HCT116 (cell line): ENCODE measurements around the gene KIF5C. TPM values are rescaled to one million over a fixed set of nuclear protein-coding genes. Genes with fewer than 3 reads are reported as not detected.

Source experiments
- ATAC-seq: fragments of 200-7000 bp; cut with Tn5 transposase; 2 replicates; pipeline ENCODE4 v1.9.1; 2020; ENCODE audit warnings: mild to moderate bottlenecking, moderate library complexity
- BruUV-seq: library from RNA; stranded (reverse); fragments of 400-500 nt; replicated peaks from 2 replicates; lab custom pipeline; 2021; lab: Mats Ljungman, UMichigan
- CTCF ChIA-PET: fragments of 300-600 bp; sonication (Branson Sonifier 250); formaldehyde crosslinking; loops from one replicate; lab custom pipeline; 2021; ENCODE audit warnings: antibody characterized with exemption; lab: Charles Lee
- POLR2A ChIA-PET: fragments of 300-600, 350-600 bp; sonication (Branson Sonifier 250); formaldehyde crosslinking; loops from one replicate; lab custom pipeline; 2021; ENCODE audit warnings: antibody characterized with exemption; lab: Charles Lee
- RAD21 ChIA-PET, 2 experiments: fragments of 300-600 bp; sonication (Branson Sonifier 250); formaldehyde crosslinking; loops; one replicate each; lab custom pipeline; 2023; ENCODE audit warnings: low total read pairs in 2 of 2; ENCODE audit not compliant: uncharacterized antibody in 2 of 2, unreplicated experiment in 2 of 2, low non-redundant PET in 1 of 2; lab: Charles Lee
- DNase-seq: peaks from one replicate; pipeline ENCODE4 v3.0.0-alpha.2; 2010; ENCODE audit warnings: low read depth, low spot score
- H2AFZ ChIP-seq: fragments of 200-600 bp; shearing (Covaris generic), sonication (generic); 2 replicates; pipeline ENCODE4 v1.6.1; 2017; ENCODE audit warnings: low read depth, mixed run types, mixed read lengths, antibody characterized with exemption, low read length; ENCODE audit not compliant: poor library complexity, severe bottlenecking
- H3K27ac ChIP-seq: 2 replicates; pipeline ENCODE4 v1.5.1; 2012; ENCODE audit warnings: low read depth, low read length
- H3K27me3 ChIP-seq: fragments of 200-600 bp; sonication (generic); 2 replicates; pipeline ENCODE4 v1.6.1; 2016; ENCODE audit warnings: mixed run types, low read length, mixed read lengths; ENCODE audit not compliant: insufficient read depth
- H3K36me3 ChIP-seq, 2 experiments: fragments of 200-500 bp in 1 of 2; fragments of 200-600 bp in 1 of 2; sonication (Bioruptor generic) in 1 of 2; sonication (generic) in 1 of 2; 2 replicates each; pipeline versions ENCODE4 v1.5.1 to v1.6.1; 2014 to 2016; ENCODE audit warnings: low read length in 2 of 2, inconsistent platforms in 1 of 2, mixed read lengths in 1 of 2, mixed run types in 1 of 2; ENCODE audit not compliant: insufficient read depth in 2 of 2, control insufficient read depth in 1 of 2
- H3K4me1 ChIP-seq, 2 experiments: fragments of 200-600 bp in 1 of 2; sonication (generic) in 1 of 2; 2 replicates each; pipeline versions ENCODE4 v1.5.1 to v1.6.1; 2012 to 2017; ENCODE audit warnings: low read length in 2 of 2, inconsistent platforms in 1 of 2, mild to moderate bottlenecking in 1 of 2, mixed read lengths in 1 of 2, mixed run types in 1 of 2, moderate library complexity in 1 of 2; ENCODE audit not compliant: insufficient read depth in 2 of 2, control insufficient read depth in 1 of 2
- H3K4me2 ChIP-seq: fragments of 200-600 bp; sonication (generic); 2 replicates; pipeline ENCODE4 v1.6.1; 2017; ENCODE audit warnings: mixed run types, low read length, mixed read lengths
- H3K4me3 ChIP-seq, 2 experiments: fragments of 200-600 bp in 1 of 2; sonication (generic) in 1 of 2; replicated peaks in 1 of 2; 2 replicates each; pipeline ENCODE4 v1.5.1; 2011 to 2016; ENCODE audit warnings: low read length in 2 of 2, control low read depth in 1 of 2, low read depth in 1 of 2, mild to moderate bottlenecking in 1 of 2, mixed read lengths in 1 of 2, mixed run types in 1 of 2
- H3K79me2 ChIP-seq: fragments of 200-600 bp; sonication (generic); 2 replicates; pipeline ENCODE4 v1.6.1; 2017; ENCODE audit warnings: mild to moderate bottlenecking, mixed run types, low read length, moderate library complexity, mixed read lengths; ENCODE audit not compliant: insufficient read depth
- H3K9ac ChIP-seq: fragments of 200-600 bp; sonication (generic); 2 replicates; pipeline ENCODE4 v1.6.1; 2016; ENCODE audit warnings: low read length, mixed read lengths
- H3K9me2 ChIP-seq: fragments of 200-600 bp; sonication (generic), shearing (Covaris generic); 2 replicates; pipeline ENCODE4 v1.6.1; 2017; ENCODE audit warnings: mixed run types, mild to moderate bottlenecking, moderate library complexity; ENCODE audit not compliant: insufficient read depth
- H3K9me3 ChIP-seq, 2 experiments: fragments of 200-500 bp in 1 of 2; fragments of 200-600 bp in 1 of 2; sonication (Bioruptor generic) in 1 of 2; sonication (generic) in 1 of 2; 2 replicates each; pipeline ENCODE4 v1.6.1; 2014 to 2017; ENCODE audit warnings: low read length in 2 of 2, mixed read lengths in 2 of 2, inconsistent platforms in 1 of 2, low read depth in 1 of 2, mild to moderate bottlenecking in 1 of 2, mixed run types in 1 of 2, moderate library complexity in 1 of 2; ENCODE audit not compliant: control insufficient read depth in 1 of 2, insufficient read depth in 1 of 2
- H4K20me1 ChIP-seq: fragments of 200-600 bp; sonication (generic), shearing (Covaris generic); 2 replicates; pipeline ENCODE4 v1.6.1; 2017; ENCODE audit warnings: mixed run types, mild to moderate bottlenecking, moderate library complexity; ENCODE audit not compliant: insufficient read depth
- ATF3 ChIP-seq: IDR thresholded peaks from 2 replicates; pipeline ENCODE4 v1.6.1; 2012
- CBX3 ChIP-seq: IDR thresholded peaks from 2 replicates; pipeline ENCODE4 v1.6.1; 2012; ENCODE audit warnings: low read depth
- CEBPB ChIP-seq: IDR thresholded peaks from 2 replicates; pipeline ENCODE4 v1.6.1; 2012; ENCODE audit warnings: low read depth
- CTCF ChIP-seq, 3 experiments: fragments of 200-600 bp in 1 of 3; sonication (generic) in 1 of 3; IDR thresholded peaks in 2 of 3; conservative IDR thresholded peaks in 1 of 3; 2 replicates each; pipeline ENCODE4 v1.5.1; 2012 to 2017; ENCODE audit warnings: low read depth in 2 of 3, low read length in 2 of 3, antibody characterized with exemption in 1 of 3, borderline replicate concordance in 1 of 3, control low read depth in 1 of 3, mild to moderate bottlenecking in 1 of 3, mixed read lengths in 1 of 3, mixed run types in 1 of 3, moderate library complexity in 1 of 3; ENCODE audit not compliant: insufficient read depth in 1 of 3
- FOSL1 ChIP-seq: IDR thresholded peaks from 2 replicates; pipeline ENCODE4 v1.6.1; 2012; ENCODE audit warnings: low read depth
- JUND ChIP-seq: IDR thresholded peaks from 2 replicates; pipeline ENCODE4 v1.6.1; 2012
- POLR2A ChIP-seq: IDR thresholded peaks from 2 replicates; pipeline ENCODE4 v1.7.0; 2011; ENCODE audit warnings: borderline replicate concordance; ENCODE audit not compliant: insufficient read depth, insufficient read length; ENCODE audit errors: extremely low read depth
- POLR2AphosphoS5 ChIP-seq: IDR thresholded peaks from 2 replicates; pipeline ENCODE4 v1.6.1; 2011; ENCODE audit warnings: mild to moderate bottlenecking, low read depth, low read length, moderate library complexity
- REST ChIP-seq: IDR thresholded peaks from 2 replicates; pipeline ENCODE4 v1.6.1; 2012; ENCODE audit warnings: low read depth
- SIN3A ChIP-seq: IDR thresholded peaks from 2 replicates; pipeline ENCODE4 v1.6.1; 2012; ENCODE audit warnings: low read depth
- SP1 ChIP-seq: IDR thresholded peaks from 2 replicates; pipeline ENCODE4 v1.6.1; 2012; ENCODE audit warnings: low read depth
- SRF ChIP-seq: IDR thresholded peaks from 2 replicates; pipeline ENCODE4 v1.6.1; 2012; ENCODE audit warnings: low read depth
- TCF7L2 ChIP-seq: IDR thresholded peaks from 2 replicates; pipeline ENCODE4 v1.7.0; 2011; ENCODE audit warnings: borderline replicate concordance, inconsistent platforms; ENCODE audit not compliant: insufficient read depth, insufficient read length; ENCODE audit errors: extremely low read depth
- ZBTB33 ChIP-seq: IDR thresholded peaks from 2 replicates; pipeline ENCODE4 v1.6.1; 2011; ENCODE audit warnings: mild to moderate bottlenecking, low read length, moderate library complexity; ENCODE audit not compliant: insufficient replicate concordance; ENCODE audit errors: extremely low read depth
- intact Hi-C: fragments of 100-400 bp; cut with micrococcal nuclease; formaldehyde crosslinking; loops from 2 replicates; pipeline ENCODE4 v1.10.0; 2022
- total RNA-seq: library from RNA; stranded (reverse); gene quantifications from one replicate; pipeline ENCODE4 v1.2.1, GENCODE V29; 2021; ENCODE audit not compliant: unreplicated experiment

KIF5C gene
- total RNA-seq, 1 experiment from 2014 or later, result 6.5 TPM

GRCh38 chr2:149001496-149001895 is 126.5 kb downstream of the KIF5C start:
- no peaks in the 10 kb centered on the region for H3K79me2 ChIP-seq
- TF ChIP-seq REST, result no peak
- TF ChIP-seq SIN3A, result no peak
- no peak for TF ChIP-seq CTCF (IDR thresholded peaks at IDR 0.05 in 2 of 3, conservative IDR thresholded peaks at IDR 0.05 in 1 of 3; ENCODE audit: borderline replicate concordance in 1 of 3, insufficient read depth in 1 of 3, low read depth in 2 of 3, low read length in 2 of 3)
- no peak for TF ChIP-seq TCF7L2
- TF ChIP-seq ATF3, result no peak
- TF ChIP-seq JUND, result no peak
- no peak for TF ChIP-seq SRF
- no peak for TF ChIP-seq CBX3
- TF ChIP-seq POLR2A, result no peak
- TF ChIP-seq SP1, result no peak
- no peak for TF ChIP-seq FOSL1
- no peak for TF ChIP-seq CEBPB
- TF ChIP-seq ZBTB33, result no peak
- TF ChIP-seq POLR2AphosphoS5, result no peak
- H3K27me3 ChIP-seq, result no peaks in the 10 kb centered on the region
- ATAC-seq (no peak), DNase-seq (no peak)
- no peaks in the 10 kb centered on the region for H3K9me2 ChIP-seq
- H3K9me3 ChIP-seq, result no peaks in the 10 kb centered on the region
- CTCF ChIA-PET, result no interaction called here
- POLR2A ChIA-PET, result no interaction called here
- no peaks in the 10 kb centered on the region for H3K36me3 ChIP-seq
- H4K20me1 ChIP-seq, result no peaks in the 10 kb centered on the region
- H3K4me2 ChIP-seq, result no peak overlapping the region
- no peaks in the 10 kb centered on the region for H3K4me1 ChIP-seq
- no peak overlapping the region for H2AFZ ChIP-seq
- H3K27ac ChIP-seq, result no peak overlapping the region
- intact Hi-C loops, result no loop called here
- RAD21 ChIA-PET, result no interaction called here
- no TSS peak for BruUV-seq
- H3K4me3 ChIP-seq, result no peak overlapping the region
- H3K9ac ChIP-seq, result no peak overlapping the region
